ENCODE results near the gene GRK1. TPM values are rescaled to one million over a fixed set of nuclear protein-coding genes. Genes with fewer than 3 reads are reported as not detected.

GRK1 gene
- total and polyA plus RNA-seq, 2 of the 4 experiments (the other 2 are of a cell fraction), result not detected

- TF ChIP-seq MAZ (IDR thresholded peaks at IDR 0.05; ENCODE audit: borderline replicate concordance, low read depth, low read length) (no peak), POLR2A (IDR thresholded peaks at IDR 0.05; ENCODE audit: low read depth, low read length) (no peak), NFE2L2 (IDR thresholded peaks at IDR 0.05; ENCODE audit: low read depth, low read length) (no peak), MXI1 (IDR thresholded peaks at IDR 0.05; ENCODE audit: borderline replicate concordance, low read depth, low read length) (no peak), FOS (IDR thresholded peaks at IDR 0.05; ENCODE audit: low read depth, low read length) (no peak), CHD1 (IDR thresholded peaks at IDR 0.05; ENCODE audit: low read depth, low read length) (no peak), BHLHE40 (IDR thresholded peaks at IDR 0.05; ENCODE audit: low read depth, low read length) (no peak), RAD21 (IDR thresholded peaks at IDR 0.05; ENCODE audit: low read length) (no peak), RCOR1 (IDR thresholded peaks at IDR 0.05; ENCODE audit: insufficient replicate concordance, low read length) (no peak), CEBPB (IDR thresholded peaks at IDR 0.05; ENCODE audit: low read depth, low read length) (no peak), MAFK (IDR thresholded peaks at IDR 0.05; ENCODE audit: low read depth, low read length) (no peak), RFX5 (IDR thresholded peaks at IDR 0.05; ENCODE audit: low read depth, low read length) (no peak), USF2 (IDR thresholded peaks at IDR 0.05; ENCODE audit: low read depth, low read length) (no peak)
- TF ChIP-seq, protein P1, sequence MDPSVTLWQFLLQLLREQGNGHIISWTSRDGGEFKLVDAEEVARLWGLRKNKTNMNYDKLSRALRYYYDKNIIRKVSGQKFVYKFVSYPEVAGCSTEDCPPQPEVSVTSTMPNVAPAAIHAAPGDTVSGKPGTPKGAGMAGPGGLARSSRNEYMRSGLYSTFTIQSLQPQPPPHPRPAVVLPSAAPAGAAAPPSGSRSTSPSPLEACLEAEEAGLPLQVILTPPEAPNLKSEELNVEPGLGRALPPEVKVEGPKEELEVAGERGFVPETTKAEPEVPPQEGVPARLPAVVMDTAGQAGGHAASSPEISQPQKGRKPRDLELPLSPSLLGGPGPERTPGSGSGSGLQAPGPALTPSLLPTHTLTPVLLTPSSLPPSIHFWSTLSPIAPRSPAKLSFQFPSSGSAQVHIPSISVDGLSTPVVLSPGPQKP (IDR thresholded peaks at IDR 0.05; ENCODE audit: borderline replicate concordance, low read depth, low read length), result no peak
- TF ChIP-seq, protein P2, sequence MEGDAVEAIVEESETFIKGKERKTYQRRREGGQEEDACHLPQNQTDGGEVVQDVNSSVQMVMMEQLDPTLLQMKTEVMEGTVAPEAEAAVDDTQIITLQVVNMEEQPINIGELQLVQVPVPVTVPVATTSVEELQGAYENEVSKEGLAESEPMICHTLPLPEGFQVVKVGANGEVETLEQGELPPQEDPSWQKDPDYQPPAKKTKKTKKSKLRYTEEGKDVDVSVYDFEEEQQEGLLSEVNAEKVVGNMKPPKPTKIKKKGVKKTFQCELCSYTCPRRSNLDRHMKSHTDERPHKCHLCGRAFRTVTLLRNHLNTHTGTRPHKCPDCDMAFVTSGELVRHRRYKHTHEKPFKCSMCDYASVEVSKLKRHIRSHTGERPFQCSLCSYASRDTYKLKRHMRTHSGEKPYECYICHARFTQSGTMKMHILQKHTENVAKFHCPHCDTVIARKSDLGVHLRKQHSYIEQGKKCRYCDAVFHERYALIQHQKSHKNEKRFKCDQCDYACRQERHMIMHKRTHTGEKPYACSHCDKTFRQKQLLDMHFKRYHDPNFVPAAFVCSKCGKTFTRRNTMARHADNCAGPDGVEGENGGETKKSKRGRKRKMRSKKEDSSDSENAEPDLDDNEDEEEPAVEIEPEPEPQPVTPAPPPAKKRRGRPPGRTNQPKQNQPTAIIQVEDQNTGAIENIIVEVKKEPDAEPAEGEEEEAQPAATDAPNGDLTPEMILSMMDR (conservative IDR thresholded peaks at IDR 0.05; ENCODE audit: low read depth, low read length), result no peak
- Histone ChIP-seq H2AK9ac (replicated peaks; ENCODE audit: low read depth, low read length, poor library complexity) (no peak overlapping the region), H3K18ac (ENCODE audit: low read depth, low read length) (no peak overlapping the region), H3K36me3 (ENCODE audit: control insufficient read depth, insufficient read depth, low read length) (peaks cover 49% of the 10 kb centered on the region), H3K4me3 (ENCODE audit: insufficient read depth, low read depth, low read length) (no peak overlapping the region), H3K9ac (ENCODE audit: low read depth, low read length) (no peak overlapping the region), H2BK20ac (ENCODE audit: low read depth, low read length) (no peak overlapping the region), H3K4me1 (ENCODE audit: control insufficient read depth, insufficient read depth, low read length) (peaks cover 13% of the 10 kb centered on the region), H3K9me1 (ENCODE audit: insufficient read depth, low read length) (peaks cover 21% of the 10 kb centered on the region), H2BK15ac (ENCODE audit: low read depth, low read length) (no peak overlapping the region), H4K5ac (ENCODE audit: low read depth, low read length) (no peak overlapping the region), H2BK120ac (ENCODE audit: low read depth, low read length) (no peak overlapping the region), H4K20me1 (ENCODE audit: insufficient read depth, low read length) (peaks cover 39% of the 10 kb centered on the region), H3K14ac (replicated peaks; ENCODE audit: low read depth, low read length) (no peak overlapping the region), H3K23ac (ENCODE audit: low read depth, low read length) (no peak overlapping the region), H3K27ac (ENCODE audit: insufficient read depth, low read length) (no peak overlapping the region), H4K91ac (ENCODE audit: insufficient read depth, low read depth, low read length) (no peak overlapping the region), H3K4me2 (ENCODE audit: low read depth, low read length) (no peak overlapping the region), H3K9me3 (ENCODE audit: control insufficient read depth, insufficient read depth, low read length) (no peaks in the 10 kb centered on the region), H2AFZ (replicated peaks; ENCODE audit: low read length, poor library complexity) (no peak overlapping the region), H3K56ac (ENCODE audit: extremely low read depth, insufficient read depth, low read length) (no peak overlapping the region), H3K27me3 (ENCODE audit: control insufficient read depth, insufficient read depth, low read length) (no peaks in the 10 kb centered on the region), H4K8ac (ENCODE audit: low read depth in 2 of 2, low read length in 2 of 2) (no peak overlapping the region), H3K79me1 (ENCODE audit: low read depth in 1 of 2, low read length in 2 of 2) (peaks cover 31 to 85% of the 10 kb centered on the region in 2 experiments), H2AK5ac (ENCODE audit: low read depth, low read length) (no peak overlapping the region), H3K4ac (ENCODE audit: low read depth, low read length) (no peak overlapping the region), H2BK5ac (ENCODE audit: low read depth, low read length, poor library complexity, severe bottlenecking) (no peak overlapping the region)
- dilution Hi-C loops (cut with HindIII; ENCODE audit: low sequenced_read_pairs, unreplicated experiment) (no loop called here), in situ Hi-C loops (cut with MboI; ENCODE audit: low sequenced_read_pairs) (no loop called here), intact Hi-C loops (cut with micrococcal nuclease) (no loop called here)
- 100% methylated on average over 8 of the region's 11 CpGs; no CpG with 5 or more reads in 1 of the 2 experiments for WGBS, 2 experiments (ENCODE audit: extremely low coverage in 2 of 2, insufficient read length in 1 of 2)
- ATAC-seq (ENCODE audit: low read depth), result no peak
- no TSS peak for BruUV-seq (replicated peaks)
- POLR2A ChIA-PET (ENCODE audit: unreplicated experiment), result no interaction called here
- CTCF ChIA-PET, result no interaction called here
- no peak for DNase-seq
These were observed 36.7 kb upstream of the GRK1 start for GRCh38 chr13:113630296-113630695.

All from IMR-90 (cell line).